GM21723 (cell line): ENCODE data around the gene TNFSF8.

Source experiments
- ATAC-seq: cut with Tn5 transposase; IDR thresholded peaks from one replicate; pipeline ENCODE4 v1.9.1; 2021; ENCODE audit warnings: mild to moderate bottlenecking, moderate library complexity; ENCODE audit not compliant: unreplicated experiment

TNFSF8 gene

GRCh38 chr9:114930056-114930812 is at the start of gene TNFSF8:
TSS of gene TNFSF8 (minus strand) at chr9:114930591. CDS start at chr9:114930303, 288 bp downstream.
- ATAC-seq = no peak

- no peak for ATAC-seq
These were observed 42.8 kb upstream of the TNFSF8 start for GRCh38 chr9:114973216-114973615.

- no peak for ATAC-seq
These were observed 42.2 kb upstream of the TNFSF8 start for GRCh38 chr9:114972510-114973136.

- no peak for ATAC-seq
These were observed 38.9 kb upstream of the TNFSF8 start for GRCh38 chr9:114969269-114969668.

GRCh38 chr9:114968671-114969070 is 38.3 kb upstream of the TNFSF8 start:
- no peak for ATAC-seq

GRCh38 chr9:114965564-114965963 is 35.2 kb upstream of the TNFSF8 start:
- no peak for ATAC-seq

- ATAC-seq = no peak
These were observed 32.4 kb upstream of the TNFSF8 start for GRCh38 chr9:114962809-114963208.

- ATAC-seq = no peak
These were observed 29.9 kb upstream of the TNFSF8 start for GRCh38 chr9:114960276-114960675.

GRCh38 chr9:114958844-114959235 is 28.4 kb upstream of the TNFSF8 start:
- no peak for ATAC-seq

- ATAC-seq = no peak
These were observed 27.8 kb upstream of the TNFSF8 start for GRCh38 chr9:114958021-114958843.

GRCh38 chr9:114957558-114957957 is 27.2 kb upstream of the TNFSF8 start:
- no peak for ATAC-seq

GRCh38 chr9:114954956-114955582 is 24.7 kb upstream of the TNFSF8 start:
- ATAC-seq = no peak

GRCh38 chr9:114953959-114954358 is 23.6 kb upstream of the TNFSF8 start:
- ATAC-seq = no peak

GRCh38 chr9:114953046-114953445 is 22.7 kb upstream of the TNFSF8 start:
- no peak for ATAC-seq

GRCh38 chr9:114950761-114951160 is 20.4 kb upstream of the TNFSF8 start:
- no peak for ATAC-seq

GRCh38 chr9:114947058-114947457 is 16.7 kb upstream of the TNFSF8 start:
- no peak for ATAC-seq

GRCh38 chr9:114945616-114946412 is 15.4 kb upstream of the TNFSF8 start:
- no peak for ATAC-seq

GRCh38 chr9:114941376-114941775 is 11.0 kb upstream of the TNFSF8 start:
- ATAC-seq = no peak

GRCh38 chr9:114938687-114939575 is 8.5 kb upstream of the TNFSF8 start:
- no peak for ATAC-seq
